ENCODE results near the gene MDN1. TPM values are rescaled to one million over a fixed set of nuclear protein-coding genes. Genes with fewer than 3 reads are reported as not detected.

Gene MDN1
- total RNA-seq, 1 experiment from 2014 or later = 53.6 TPM

DNA sequence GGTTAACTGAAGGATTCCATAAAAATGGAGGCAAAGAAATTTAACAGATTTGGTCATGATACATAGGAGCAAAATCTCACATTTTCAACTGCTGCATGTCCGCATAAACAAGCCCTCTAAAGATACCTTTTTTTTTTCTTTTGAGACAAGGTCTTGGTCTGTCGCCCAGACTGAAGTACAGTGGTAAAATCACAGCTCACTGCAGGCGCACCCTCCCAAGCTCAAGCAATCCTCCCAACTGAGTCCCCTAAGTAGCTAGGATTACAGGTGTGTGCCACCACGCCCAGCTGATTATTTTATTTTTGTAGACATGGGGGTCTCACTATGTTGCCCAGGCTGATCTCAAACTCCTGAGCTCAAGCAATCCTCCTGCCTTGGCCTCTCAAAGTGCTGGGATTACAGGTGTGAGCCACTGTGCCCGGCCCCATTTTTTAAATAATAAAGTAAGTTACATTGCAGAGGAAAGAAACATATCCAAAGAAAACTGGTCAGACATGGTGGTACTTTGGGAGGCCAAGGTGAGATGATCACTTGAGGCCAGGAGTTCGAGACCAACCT lies 13.7 kb downstream of the MDN1 start:
- RAD21 ChIA-PET (ENCODE audit: low non-redundant PET in 1 of 2, low total read pairs in 2 of 2, uncharacterized antibody in 2 of 2, unreplicated experiment in 2 of 2) = no interaction called here
- POLR2A ChIA-PET = no interaction called here
- CTCF ChIA-PET = interaction anchor here (1.2 kb wide), 1 partner anchor 13 kb away, joined by 7 read pairs; no protein-coding TSS in a partner anchor

DNA sequence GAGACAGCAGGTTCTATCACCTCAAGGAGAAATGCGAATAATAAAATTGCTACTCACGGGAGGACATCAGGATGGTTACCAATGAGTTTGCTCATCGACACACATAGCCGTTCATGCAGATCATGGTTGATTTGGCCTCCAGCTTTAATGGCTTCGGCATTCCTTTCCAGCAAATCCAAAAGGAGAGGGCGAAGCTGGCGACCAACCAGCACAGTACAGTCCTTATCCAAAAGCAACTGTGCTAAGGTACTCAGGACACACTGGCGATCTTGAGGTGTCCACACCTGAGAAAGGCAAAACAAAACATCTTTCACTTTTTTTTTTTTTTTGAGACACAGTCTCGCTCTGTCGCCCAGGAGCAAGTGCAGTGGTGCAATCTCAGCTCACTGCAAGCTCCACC lies 16.3 kb downstream of the MDN1 start:
- intact Hi-C loops (cut with micrococcal nuclease) = no loop called here
- H3K4me2 ChIP-seq (ENCODE audit: low read length) = no peak overlapping the region
- H3K27ac ChIP-seq (ENCODE audit: low read depth, low read length) = no peak overlapping the region; the same call in 1 of the 2 replicates
- peaks cover 14% of the 10 kb centered on the region; the same call in 1 of the 2 replicates for H4K20me1 ChIP-seq (ENCODE audit: insufficient read depth)
- ChIA-PET CTCF (interaction anchor here (1.9 kb wide), 1 partner anchor 10 kb away, joined by 8 read pairs; no protein-coding TSS in a partner anchor), RAD21 (ENCODE audit: low non-redundant PET in 1 of 2, low total read pairs in 2 of 2, uncharacterized antibody in 2 of 2, unreplicated experiment in 2 of 2) (no interaction called here), POLR2A (no interaction called here)
- DNase-seq (ENCODE audit: low read depth, low spot score) (no peak), ATAC-seq (no peak)
- H3K36me3 ChIP-seq (ENCODE audit: control insufficient read depth in 1 of 2, insufficient read depth in 2 of 2, low read length in 2 of 2) = peaks cover 3 to 14% of the 10 kb centered on the region in 2 experiments; a peak in 2 of 4 replicates
- H3K27me3 ChIP-seq (ENCODE audit: insufficient read depth, low read length) = no peaks in the 10 kb centered on the region
- no TSS peak for BruUV-seq (replicated peaks)
- peaks cover 98% of the 10 kb centered on the region for H3K79me2 ChIP-seq (ENCODE audit: insufficient read depth, low read length)
- TF ChIP-seq TCF7L2 (IDR thresholded peaks at IDR 0.05; ENCODE audit: borderline replicate concordance, extremely low read depth, insufficient read depth, insufficient read length) (no peak), ZFX (IDR thresholded peaks at IDR 0.05) (no peak), SP1 (IDR thresholded peaks at IDR 0.05; ENCODE audit: low read depth) (no peak), CBX3 (IDR thresholded peaks at IDR 0.05; ENCODE audit: low read depth) (no peak), SRF (IDR thresholded peaks at IDR 0.05; ENCODE audit: low read depth) (no peak), CEBPB (IDR thresholded peaks at IDR 0.05; ENCODE audit: low read depth) (no peak), EZH2 (IDR thresholded peaks at IDR 0.05) (no peak)
- TF ChIP-seq, protein P1, sequence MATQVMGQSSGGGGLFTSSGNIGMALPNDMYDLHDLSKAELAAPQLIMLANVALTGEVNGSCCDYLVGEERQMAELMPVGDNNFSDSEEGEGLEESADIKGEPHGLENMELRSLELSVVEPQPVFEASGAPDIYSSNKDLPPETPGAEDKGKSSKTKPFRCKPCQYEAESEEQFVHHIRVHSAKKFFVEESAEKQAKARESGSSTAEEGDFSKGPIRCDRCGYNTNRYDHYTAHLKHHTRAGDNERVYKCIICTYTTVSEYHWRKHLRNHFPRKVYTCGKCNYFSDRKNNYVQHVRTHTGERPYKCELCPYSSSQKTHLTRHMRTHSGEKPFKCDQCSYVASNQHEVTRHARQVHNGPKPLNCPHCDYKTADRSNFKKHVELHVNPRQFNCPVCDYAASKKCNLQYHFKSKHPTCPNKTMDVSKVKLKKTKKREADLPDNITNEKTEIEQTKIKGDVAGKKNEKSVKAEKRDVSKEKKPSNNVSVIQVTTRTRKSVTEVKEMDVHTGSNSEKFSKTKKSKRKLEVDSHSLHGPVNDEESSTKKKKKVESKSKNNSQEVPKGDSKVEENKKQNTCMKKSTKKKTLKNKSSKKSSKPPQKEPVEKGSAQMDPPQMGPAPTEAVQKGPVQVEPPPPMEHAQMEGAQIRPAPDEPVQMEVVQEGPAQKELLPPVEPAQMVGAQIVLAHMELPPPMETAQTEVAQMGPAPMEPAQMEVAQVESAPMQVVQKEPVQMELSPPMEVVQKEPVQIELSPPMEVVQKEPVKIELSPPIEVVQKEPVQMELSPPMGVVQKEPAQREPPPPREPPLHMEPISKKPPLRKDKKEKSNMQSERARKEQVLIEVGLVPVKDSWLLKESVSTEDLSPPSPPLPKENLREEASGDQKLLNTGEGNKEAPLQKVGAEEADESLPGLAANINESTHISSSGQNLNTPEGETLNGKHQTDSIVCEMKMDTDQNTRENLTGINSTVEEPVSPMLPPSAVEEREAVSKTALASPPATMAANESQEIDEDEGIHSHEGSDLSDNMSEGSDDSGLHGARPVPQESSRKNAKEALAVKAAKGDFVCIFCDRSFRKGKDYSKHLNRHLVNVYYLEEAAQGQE (IDR thresholded peaks at IDR 0.05; ENCODE audit: low read depth) = no peak
- TF ChIP-seq, protein P2, sequence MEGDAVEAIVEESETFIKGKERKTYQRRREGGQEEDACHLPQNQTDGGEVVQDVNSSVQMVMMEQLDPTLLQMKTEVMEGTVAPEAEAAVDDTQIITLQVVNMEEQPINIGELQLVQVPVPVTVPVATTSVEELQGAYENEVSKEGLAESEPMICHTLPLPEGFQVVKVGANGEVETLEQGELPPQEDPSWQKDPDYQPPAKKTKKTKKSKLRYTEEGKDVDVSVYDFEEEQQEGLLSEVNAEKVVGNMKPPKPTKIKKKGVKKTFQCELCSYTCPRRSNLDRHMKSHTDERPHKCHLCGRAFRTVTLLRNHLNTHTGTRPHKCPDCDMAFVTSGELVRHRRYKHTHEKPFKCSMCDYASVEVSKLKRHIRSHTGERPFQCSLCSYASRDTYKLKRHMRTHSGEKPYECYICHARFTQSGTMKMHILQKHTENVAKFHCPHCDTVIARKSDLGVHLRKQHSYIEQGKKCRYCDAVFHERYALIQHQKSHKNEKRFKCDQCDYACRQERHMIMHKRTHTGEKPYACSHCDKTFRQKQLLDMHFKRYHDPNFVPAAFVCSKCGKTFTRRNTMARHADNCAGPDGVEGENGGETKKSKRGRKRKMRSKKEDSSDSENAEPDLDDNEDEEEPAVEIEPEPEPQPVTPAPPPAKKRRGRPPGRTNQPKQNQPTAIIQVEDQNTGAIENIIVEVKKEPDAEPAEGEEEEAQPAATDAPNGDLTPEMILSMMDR (IDR thresholded peaks at IDR 0.05 in 2 of 3, conservative IDR thresholded peaks at IDR 0.05 in 1 of 3; ENCODE audit: borderline replicate concordance in 1 of 3, insufficient read depth in 1 of 3, low read depth in 2 of 3, low read length in 2 of 3) = no peak
- no peak overlapping the region for H3K4me3 ChIP-seq (replicated peaks in 1 of 2; ENCODE audit: low read depth in 1 of 2, low read length in 2 of 2)
- no peak overlapping the region for H3K9ac ChIP-seq (ENCODE audit: low read length)
- H3K9me2 ChIP-seq (ENCODE audit: insufficient read depth) = no peaks in the 10 kb centered on the region
- no peaks in the 10 kb centered on the region for H3K9me3 ChIP-seq (ENCODE audit: control insufficient read depth in 1 of 2, insufficient read depth in 1 of 2, low read depth in 1 of 2, low read length in 2 of 2)
- H2AFZ ChIP-seq (ENCODE audit: low read depth, low read length, poor library complexity, severe bottlenecking) = no peak overlapping the region
- H3K4me1 ChIP-seq (ENCODE audit: control insufficient read depth in 1 of 2, insufficient read depth in 2 of 2, low read length in 2 of 2) = no peaks in the 10 kb centered on the region

More for the DNA sequence above, 13.7 kb downstream of the MDN1 start:
- Histone ChIP-seq H4K20me1 (ENCODE audit: insufficient read depth) (peaks cover 14% of the 10 kb centered on the region; the same call in 1 of the 2 replicates), H3K4me2 (ENCODE audit: low read length) (no peak overlapping the region), H2AFZ (ENCODE audit: low read depth, low read length, poor library complexity, severe bottlenecking) (no peak overlapping the region), H3K4me3 (replicated peaks in 1 of 2; ENCODE audit: low read depth in 1 of 2, low read length in 2 of 2) (no peak overlapping the region), H3K9ac (ENCODE audit: low read length) (no peak overlapping the region), H3K79me2 (ENCODE audit: insufficient read depth, low read length) (peaks cover 97% of the 10 kb centered on the region), H3K4me1 (ENCODE audit: control insufficient read depth in 1 of 2, insufficient read depth in 2 of 2, low read length in 2 of 2) (no peaks in the 10 kb centered on the region), H3K27me3 (ENCODE audit: insufficient read depth, low read length) (no peaks in the 10 kb centered on the region), H3K36me3 (ENCODE audit: control insufficient read depth in 1 of 2, insufficient read depth in 2 of 2, low read length in 2 of 2) (peaks cover 0 to 7% of the 10 kb centered on the region in 2 experiments; a peak in 2 of 4 replicates), H3K27ac (ENCODE audit: low read depth, low read length) (no peak overlapping the region), H3K9me3 (ENCODE audit: control insufficient read depth in 1 of 2, insufficient read depth in 1 of 2, low read depth in 1 of 2, low read length in 2 of 2) (no peaks in the 10 kb centered on the region), H3K9me2 (ENCODE audit: insufficient read depth) (no peaks in the 10 kb centered on the region)
- TF ChIP-seq SRF (IDR thresholded peaks at IDR 0.05; ENCODE audit: low read depth) (no peak), CEBPB (IDR thresholded peaks at IDR 0.05; ENCODE audit: low read depth) (no peak)
- TF ChIP-seq, protein P3, sequence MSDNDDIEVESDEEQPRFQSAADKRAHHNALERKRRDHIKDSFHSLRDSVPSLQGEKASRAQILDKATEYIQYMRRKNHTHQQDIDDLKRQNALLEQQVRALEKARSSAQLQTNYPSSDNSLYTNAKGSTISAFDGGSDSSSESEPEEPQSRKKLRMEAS (IDR thresholded peaks at IDR 0.05) = no peak
- intact Hi-C loops (cut with micrococcal nuclease) = no loop called here
- BruUV-seq (replicated peaks) = no TSS peak
- no peak for ATAC-seq
- no peak for DNase-seq (ENCODE audit: low read depth, low spot score)
